ENCODE results near the gene HOXA10. TPM values are rescaled to one million over a fixed set of nuclear protein-coding genes. Genes with fewer than 3 reads are reported as not detected.

Gene HOXA10
- polyA plus RNA-seq = under 1 TPM; 0.09 to 0.16 TPM

DNA sequence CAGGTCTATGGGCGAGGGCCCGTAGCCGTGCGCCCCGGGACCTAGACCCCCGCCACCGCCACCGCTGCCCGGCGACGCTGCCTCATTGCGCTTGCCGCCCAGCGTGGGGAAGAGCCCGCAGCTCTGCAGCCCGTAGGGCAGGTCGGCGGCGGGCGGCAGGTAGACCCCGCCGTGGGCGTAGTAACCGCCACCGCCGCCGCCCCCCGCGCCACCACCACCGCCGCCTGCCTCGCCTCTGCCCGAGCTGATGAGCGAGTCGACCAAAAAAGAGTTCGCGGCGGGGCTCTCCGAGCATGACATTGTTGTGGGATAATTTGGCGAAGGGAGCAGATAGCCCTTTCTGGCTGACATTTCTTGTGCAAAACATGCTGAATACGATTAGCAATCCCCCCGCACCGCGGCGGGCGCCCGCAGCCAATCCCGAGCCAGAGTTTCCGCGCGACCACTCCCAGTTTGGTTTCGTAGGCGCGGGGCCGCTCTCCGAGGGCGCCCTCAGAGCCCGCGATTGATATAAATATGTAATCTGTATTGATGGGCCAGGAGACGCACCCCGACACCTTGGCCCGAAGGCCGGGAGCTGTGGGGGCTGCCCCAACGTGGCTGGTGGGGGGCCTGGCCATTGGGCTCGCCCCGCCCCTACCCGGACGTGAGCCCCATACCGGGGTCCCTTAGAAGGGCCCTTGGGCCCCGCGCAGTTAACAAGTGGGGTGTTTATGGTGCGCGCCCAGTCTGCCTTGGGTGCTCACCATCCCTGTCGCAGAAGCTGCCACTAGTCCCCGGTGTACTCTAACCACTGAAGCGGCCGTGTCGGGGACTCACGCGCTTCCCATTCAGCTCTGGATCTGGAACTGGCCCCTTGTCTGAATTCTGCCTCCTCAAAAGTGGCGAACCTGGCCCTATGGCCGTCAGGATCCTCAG, at the start of gene HOXA10:
TSS of gene HOXA10 (minus strand) at position 365 of the 918 bp plus-strand sequence. CDS start at position 351, 14 bp downstream.
- Histone ChIP-seq H3K36me3 (ENCODE audit: control insufficient read depth in 2 of 2, insufficient read depth in 2 of 2, low read length in 1 of 2) (no peaks in the 10 kb centered on the region), H3K9me3 (ENCODE audit: control insufficient read depth in 2 of 2, insufficient read depth in 1 of 2, low read depth in 1 of 2, low read length in 1 of 2) (no peaks in the 10 kb centered on the region), H3K27me3 (ENCODE audit: control insufficient read depth in 1 of 2, insufficient read depth in 2 of 2, low read length in 2 of 2) (peaks cover 7 to 50% of the 10 kb centered on the region in 2 donors), H3K4me1 (ENCODE audit: control insufficient read depth in 2 of 2, insufficient read depth in 2 of 2, low read length in 1 of 2) (peaks cover 2 to 5% of the 10 kb centered on the region in 2 donors), H3K4me3 (ENCODE audit: low read depth in 1 of 2, low read length in 2 of 2) (peak within 1 kb of the TSS; percentile 42 to 54), H3K27ac (ENCODE audit: low read depth in 2 of 2, low read length in 1 of 2) (no peak within 1 kb of the TSS)
- WGBS, 2 donors = 7 to 10% methylated on average over 76 to 82 of the region's 82 CpGs

DNA sequence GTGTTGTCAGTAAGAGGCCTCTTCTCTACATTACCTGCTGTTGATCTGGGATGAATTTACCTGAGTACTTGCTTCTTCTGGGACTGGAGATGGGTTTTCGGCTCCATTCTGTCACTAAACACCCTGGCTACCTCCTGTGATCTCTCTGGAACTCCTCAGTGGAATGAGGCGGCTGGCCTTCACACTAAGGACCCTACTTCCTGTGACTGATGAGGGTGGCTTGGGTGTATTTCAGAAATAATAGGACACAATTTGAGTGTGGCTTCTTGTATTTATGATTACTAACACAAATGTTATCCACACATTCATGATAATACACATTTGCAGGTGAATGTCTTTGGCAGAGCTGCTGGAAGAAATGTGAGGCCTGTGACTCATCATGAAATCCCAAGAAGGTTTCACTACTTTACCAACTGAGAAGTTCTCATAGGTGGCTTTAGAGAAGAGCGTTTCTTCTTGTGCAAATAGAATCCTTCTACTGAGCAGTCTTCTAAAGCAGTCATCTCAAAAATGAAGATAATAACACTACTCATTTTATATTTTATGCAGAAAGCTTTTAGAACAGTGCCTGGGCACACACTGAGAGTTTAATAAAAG, 47.2 kb upstream of the HOXA10 start:
- Histone ChIP-seq H3K36me3 (ENCODE audit: control insufficient read depth in 2 of 2, insufficient read depth in 2 of 2, low read length in 1 of 2) (no peaks in the 10 kb centered on the region), H3K4me1 (ENCODE audit: control insufficient read depth in 2 of 2, insufficient read depth in 2 of 2, low read length in 1 of 2) (peaks cover 0 to 2% of the 10 kb centered on the region in 2 donors), H3K27ac (ENCODE audit: low read depth in 2 of 2, low read length in 1 of 2) (no peak overlapping the region), H3K4me3 (ENCODE audit: low read depth in 1 of 2, low read length in 2 of 2) (no peak overlapping the region), H3K27me3 (ENCODE audit: control insufficient read depth in 1 of 2, insufficient read depth in 2 of 2, low read length in 2 of 2) (peaks cover 11 to 25% of the 10 kb centered on the region in 2 donors), H3K9me3 (ENCODE audit: control insufficient read depth in 2 of 2, insufficient read depth in 1 of 2, low read depth in 1 of 2, low read length in 1 of 2) (peaks cover 0 to 6% of the 10 kb centered on the region in 2 donors)
- WGBS, 2 donors = 90 to 91% methylated on average over 3 of the region's 3 CpGs

DNA sequence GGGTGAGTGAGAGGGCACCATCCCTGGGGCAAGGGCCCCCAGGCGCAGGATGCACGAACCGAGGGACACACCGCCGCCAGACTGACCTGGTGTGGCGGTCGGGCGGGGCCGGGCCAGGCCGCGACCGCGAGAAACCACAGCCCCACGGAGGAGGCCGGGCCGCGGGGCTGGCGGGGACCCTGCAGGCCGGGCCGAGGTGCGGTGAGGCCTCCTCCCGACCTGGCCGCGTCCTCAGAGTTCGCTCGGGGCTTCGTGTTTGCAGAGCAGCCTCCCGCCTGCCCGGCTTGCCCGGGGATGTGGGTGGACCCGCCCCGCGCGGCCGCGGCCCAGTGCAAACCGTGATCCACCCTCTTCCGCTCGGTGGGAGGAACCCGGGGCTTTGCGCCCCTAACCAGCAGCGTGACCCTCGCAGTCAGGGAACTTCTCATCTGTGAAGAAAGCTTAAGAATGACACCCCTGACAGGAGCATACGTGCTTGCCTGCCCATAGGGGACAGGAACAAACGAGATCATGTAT, 46.4 kb upstream of the HOXA10 start:
- peaks cover 11 to 27% of the 10 kb centered on the region in 2 donors for H3K27me3 ChIP-seq (ENCODE audit: control insufficient read depth in 1 of 2, insufficient read depth in 2 of 2, low read length in 2 of 2)
- H3K36me3 ChIP-seq (ENCODE audit: control insufficient read depth in 2 of 2, insufficient read depth in 2 of 2, low read length in 1 of 2) = no peaks in the 10 kb centered on the region
- no peak overlapping the region for H3K4me3 ChIP-seq (ENCODE audit: low read depth in 1 of 2, low read length in 2 of 2)
- no peak overlapping the region for H3K27ac ChIP-seq (ENCODE audit: low read depth in 2 of 2, low read length in 1 of 2)
- H3K4me1 ChIP-seq (ENCODE audit: control insufficient read depth in 2 of 2, insufficient read depth in 2 of 2, low read length in 1 of 2) = peaks cover 0 to 2% of the 10 kb centered on the region in 2 donors
- H3K9me3 ChIP-seq (ENCODE audit: control insufficient read depth in 2 of 2, insufficient read depth in 1 of 2, low read depth in 1 of 2, low read length in 1 of 2) = peaks cover 0 to 6% of the 10 kb centered on the region in 2 donors
- WGBS, 2 donors = 12 to 13% methylated on average over 43 to 45 of the region's 45 CpGs

- Histone ChIP-seq H3K36me3 (ENCODE audit: control insufficient read depth in 2 of 2, insufficient read depth in 2 of 2, low read length in 1 of 2) (no peaks in the 10 kb centered on the region), H3K27me3 (ENCODE audit: control insufficient read depth in 1 of 2, insufficient read depth in 2 of 2, low read length in 2 of 2) (peaks cover 11 to 25% of the 10 kb centered on the region in 2 donors)
Measured at GRCh38 chr7:27219821-27220220, 45.7 kb upstream of the HOXA10 start.

DNA sequence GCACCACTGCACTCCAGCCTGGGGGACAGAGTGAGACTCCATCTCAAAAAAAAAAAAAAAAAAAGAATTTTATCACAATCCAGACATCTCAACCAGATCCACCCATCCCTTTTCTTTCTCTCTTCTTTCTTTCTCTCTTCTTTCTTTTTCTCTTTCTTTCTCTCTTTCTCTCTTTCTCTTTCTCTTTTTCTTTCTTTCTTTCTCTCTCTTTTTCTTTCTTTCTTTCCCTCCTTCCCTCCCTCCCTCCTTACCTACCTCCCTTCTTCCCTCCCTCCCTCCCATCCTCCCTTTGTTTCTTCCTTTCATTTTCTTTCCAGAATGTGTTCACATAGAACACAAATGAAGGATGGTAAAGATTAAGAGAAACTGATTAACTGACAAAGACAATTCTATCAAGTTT, 43.8 kb upstream of the HOXA10 start:
- H3K4me3 ChIP-seq (ENCODE audit: low read depth in 1 of 2, low read length in 2 of 2) = no peak overlapping the region
- H3K27ac ChIP-seq (ENCODE audit: low read depth in 2 of 2, low read length in 1 of 2) = no peak overlapping the region
- no peaks in the 10 kb centered on the region for H3K36me3 ChIP-seq (ENCODE audit: control insufficient read depth in 2 of 2, insufficient read depth in 2 of 2, low read length in 1 of 2)
- H3K4me1 ChIP-seq (ENCODE audit: control insufficient read depth in 2 of 2, insufficient read depth in 2 of 2, low read length in 1 of 2) = peaks cover 2 to 4% of the 10 kb centered on the region in 2 donors
- peaks cover 13 to 27% of the 10 kb centered on the region in 2 donors for H3K27me3 ChIP-seq (ENCODE audit: control insufficient read depth in 1 of 2, insufficient read depth in 2 of 2, low read length in 2 of 2)
- peaks cover 0 to 6% of the 10 kb centered on the region in 2 donors for H3K9me3 ChIP-seq (ENCODE audit: control insufficient read depth in 2 of 2, insufficient read depth in 1 of 2, low read depth in 1 of 2, low read length in 1 of 2)

More at GRCh38 chr7:27219821-27220220, 45.7 kb upstream of the HOXA10 start:
- Histone ChIP-seq H3K27ac (ENCODE audit: low read depth in 2 of 2, low read length in 1 of 2) (no peak overlapping the region), H3K4me1 (ENCODE audit: control insufficient read depth in 2 of 2, insufficient read depth in 2 of 2, low read length in 1 of 2) (peaks cover 0 to 2% of the 10 kb centered on the region in 2 donors), H3K4me3 (ENCODE audit: low read depth in 1 of 2, low read length in 2 of 2) (no peak overlapping the region), H3K9me3 (ENCODE audit: control insufficient read depth in 2 of 2, insufficient read depth in 1 of 2, low read depth in 1 of 2, low read length in 1 of 2) (peaks cover 0 to 6% of the 10 kb centered on the region in 2 donors)
- WGBS, 2 donors = 71 to 74% methylated on average over 4 of the region's 4 CpGs

DNA sequence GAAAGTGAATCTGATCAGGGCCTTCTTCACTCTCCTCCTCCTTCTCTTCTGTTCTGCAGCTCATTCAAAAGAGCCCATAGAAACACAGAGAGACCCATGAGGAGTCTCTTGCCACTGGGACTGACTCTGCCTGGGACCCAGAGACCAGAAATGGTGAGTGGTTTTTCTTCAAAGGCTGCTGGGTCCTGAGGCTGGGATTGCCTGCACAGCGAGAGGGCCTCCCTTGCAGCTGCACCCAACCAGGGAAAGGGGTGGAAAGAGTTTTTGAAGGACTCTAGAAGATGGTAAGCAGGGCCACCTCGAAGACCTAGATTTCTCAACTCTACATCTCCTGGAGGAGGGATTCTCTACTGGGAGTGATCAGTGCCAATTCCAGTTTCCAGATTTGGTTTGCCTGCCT, 41.2 kb upstream of the HOXA10 start:
- H3K27me3 ChIP-seq (ENCODE audit: control insufficient read depth in 1 of 2, insufficient read depth in 2 of 2, low read length in 2 of 2) = peaks cover 13 to 31% of the 10 kb centered on the region in 2 donors
- H3K4me1 ChIP-seq (ENCODE audit: control insufficient read depth in 2 of 2, insufficient read depth in 2 of 2, low read length in 1 of 2) = peaks cover 3 to 4% of the 10 kb centered on the region in 2 donors
- no peak overlapping the region for H3K4me3 ChIP-seq (ENCODE audit: low read depth in 1 of 2, low read length in 2 of 2)
- no peaks in the 10 kb centered on the region for H3K36me3 ChIP-seq (ENCODE audit: control insufficient read depth in 2 of 2, insufficient read depth in 2 of 2, low read length in 1 of 2)
- 81 to 85% methylated on average over 2 of the region's 2 CpGs for WGBS, 2 donors
- peaks cover 0 to 6% of the 10 kb centered on the region in 2 donors for H3K9me3 ChIP-seq (ENCODE audit: control insufficient read depth in 2 of 2, insufficient read depth in 1 of 2, low read depth in 1 of 2, low read length in 1 of 2)
- H3K27ac ChIP-seq (ENCODE audit: low read depth in 2 of 2, low read length in 1 of 2) = no peak overlapping the region

DNA sequence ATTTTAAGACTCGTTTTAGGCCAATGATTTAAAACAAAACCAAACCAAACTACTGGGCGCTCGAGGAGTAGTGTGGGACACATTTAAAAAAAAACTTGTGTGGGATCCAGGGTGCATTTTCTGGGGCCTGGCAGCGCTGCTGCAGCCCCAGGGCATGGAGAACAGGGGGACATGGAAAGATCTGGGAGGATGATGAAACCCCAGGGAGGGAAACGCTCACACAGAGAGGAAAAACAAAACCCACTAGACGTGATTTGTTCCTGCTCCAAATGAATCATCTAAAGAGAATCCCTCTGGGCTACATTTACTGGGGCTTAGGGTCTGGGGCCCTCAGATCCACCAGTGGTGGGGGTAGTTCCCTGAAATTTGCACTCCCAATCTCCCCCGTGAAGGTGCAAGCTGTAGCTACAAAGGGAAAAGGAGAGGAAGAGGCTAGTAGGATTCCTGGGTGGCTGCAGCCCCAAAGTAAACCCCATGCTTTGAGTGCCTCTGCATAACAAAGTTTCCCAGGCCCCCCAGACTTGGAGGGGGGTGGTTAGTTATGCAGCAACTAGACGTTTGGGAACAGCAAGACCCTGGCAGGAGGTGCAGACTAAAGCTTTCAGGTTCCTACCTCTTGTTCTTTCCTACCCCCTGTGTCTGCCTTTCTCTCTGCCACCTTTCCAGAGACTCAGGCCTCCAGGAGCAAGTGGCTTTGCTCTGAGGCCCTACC, 40.3 kb upstream of the HOXA10 start:
- Histone ChIP-seq H3K4me1 (ENCODE audit: control insufficient read depth in 2 of 2, insufficient read depth in 2 of 2, low read length in 1 of 2) (peaks cover 2 to 4% of the 10 kb centered on the region in 2 donors), H3K36me3 (ENCODE audit: control insufficient read depth in 2 of 2, insufficient read depth in 2 of 2, low read length in 1 of 2) (no peaks in the 10 kb centered on the region), H3K9me3 (ENCODE audit: control insufficient read depth in 2 of 2, insufficient read depth in 1 of 2, low read depth in 1 of 2, low read length in 1 of 2) (peaks cover 0 to 3% of the 10 kb centered on the region in 2 donors), H3K27ac (ENCODE audit: low read depth in 2 of 2, low read length in 1 of 2) (no peak overlapping the region), H3K4me3 (ENCODE audit: low read depth in 1 of 2, low read length in 2 of 2) (no peak overlapping the region), H3K27me3 (ENCODE audit: control insufficient read depth in 1 of 2, insufficient read depth in 2 of 2, low read length in 2 of 2) (peaks cover 3 to 25% of the 10 kb centered on the region in 2 donors)
- 62 to 69% methylated on average over 8 of the region's 8 CpGs for WGBS, 2 donors

DNA sequence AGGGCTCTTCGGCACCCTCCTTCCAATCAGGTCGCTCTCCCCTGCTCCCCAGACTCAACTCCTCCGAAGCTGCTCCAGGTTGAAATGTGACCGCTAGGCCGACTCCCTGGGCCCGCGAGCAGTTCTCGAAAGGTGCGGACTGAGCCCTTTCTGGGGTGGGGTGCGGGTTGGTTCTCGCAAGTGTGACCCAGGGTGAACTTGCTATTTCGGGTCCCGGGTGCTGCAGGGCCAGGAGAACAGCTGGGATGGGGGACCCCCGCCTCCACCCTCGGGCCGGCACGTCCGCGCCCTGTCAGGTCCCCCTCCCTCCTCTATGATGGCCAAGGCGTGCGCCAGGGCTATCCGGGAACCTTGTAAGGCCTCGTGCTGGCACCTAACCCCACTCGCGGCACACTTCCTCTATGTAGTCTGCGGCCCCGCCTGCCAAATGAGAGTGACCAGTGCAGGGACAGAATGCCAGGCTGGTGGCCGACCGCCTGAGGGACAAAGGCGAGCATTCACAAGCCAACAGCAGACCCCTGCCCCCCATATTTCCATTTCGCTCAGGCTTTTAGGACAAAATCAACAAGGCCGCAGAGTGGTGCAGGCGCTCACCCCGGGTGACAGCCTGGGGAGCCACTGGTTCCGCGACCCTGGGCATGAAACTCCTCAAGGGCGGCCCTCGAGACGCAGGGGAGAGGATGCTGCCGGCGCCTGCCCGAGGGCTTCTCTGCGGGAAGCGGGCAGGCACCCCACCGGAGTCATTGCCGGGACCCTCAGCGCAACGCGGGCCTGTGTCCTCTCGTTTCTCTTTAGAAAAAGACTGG, 39.5 kb upstream of the HOXA10 start:
- Histone ChIP-seq H3K36me3 (ENCODE audit: control insufficient read depth in 2 of 2, insufficient read depth in 2 of 2, low read length in 1 of 2) (no peaks in the 10 kb centered on the region), H3K4me1 (ENCODE audit: control insufficient read depth in 2 of 2, insufficient read depth in 2 of 2, low read length in 1 of 2) (peaks cover 2 to 4% of the 10 kb centered on the region in 2 donors), H3K9me3 (ENCODE audit: control insufficient read depth in 2 of 2, insufficient read depth in 1 of 2, low read depth in 1 of 2, low read length in 1 of 2) (no peaks in the 10 kb centered on the region), H3K4me3 (ENCODE audit: low read depth in 1 of 2, low read length in 2 of 2) (no peak overlapping the region), H3K27ac (ENCODE audit: low read depth in 2 of 2, low read length in 1 of 2) (no peak overlapping the region), H3K27me3 (ENCODE audit: control insufficient read depth in 1 of 2, insufficient read depth in 2 of 2, low read length in 2 of 2) (peaks cover 8 to 31% of the 10 kb centered on the region in 2 donors)
- WGBS, 2 donors = 46 to 53% methylated on average over 48 to 50 of the region's 50 CpGs
